Adrenal gland (tissue), 12 donors: ENCODE results near the gene C17orf100. TPM values are rescaled to one million over a fixed set of nuclear protein-coding genes. Genes with fewer than 3 reads are reported as not detected.
"Not testable (repeated sequence)": the region's sequence is repeated elsewhere in the genome, so short reads cannot be mapped to it uniquely, and the experiment has no call there.

Source experiments
- DNase-seq, 7 donors: peaks; one replicate each; pipeline ENCODE4 v3.0.0-alpha.2; 2019 to 2020
- H3K27ac ChIP-seq, 5 donors: fragments of 200-600 bp; sonication (generic) in 4 of 5; 1 replicate in 3 of 5; 2 replicates in 2 of 5; pipeline versions ENCODE4 v1.5.1 to v1.8.0; 2016 to 2020; ENCODE audit warnings: mild to moderate bottlenecking in 1 of 5
- H3K27me3 ChIP-seq: fragments of 200-600 bp; 2 replicates; pipeline ENCODE4 v1.8.0; 2021
- H3K36me3 ChIP-seq, 2 donors: fragments of 200-600 bp; replicated peaks in 1 of 2; 1 replicate in 1 of 2; 2 replicates in 1 of 2; pipeline versions ENCODE4 v1.5.1 to v1.8.0; 2018 to 2022
- H3K4me1 ChIP-seq, 2 donors: fragments of 200-600 bp; replicated peaks in 1 of 2; 1 replicate in 1 of 2; 2 replicates in 1 of 2; pipeline versions ENCODE4 v1.5.1 to v1.8.0; 2018 to 2021
- H3K4me3 ChIP-seq, 4 donors: fragments of 200-600 bp; sonication (generic) in 3 of 4; one replicate each; pipeline ENCODE4 v1.5.1; 2016 to 2018
- H3K9me3 ChIP-seq, 3 donors: fragments of 200-600 bp; sonication (generic) in 1 of 3; replicated peaks in 1 of 3; 1 replicate in 2 of 3; 2 replicates in 1 of 3; pipeline versions ENCODE4 v1.5.1 to v1.8.0; 2016 to 2021
- POLR2A ChIP-seq, 2 donors: fragments of 450-650 bp; IDR thresholded peaks; one replicate each; pipeline ENCODE4 v1.6.1; 2017; ENCODE audit warnings: antibody characterized with exemption in 2 of 2, mild to moderate bottlenecking in 2 of 2, moderate library complexity in 1 of 2
- WGBS, 4 donors: extraction: QIAGEN DNeasy Blood & Tissue Kit in 2 of 4; methylation state at CpG; one replicate each; pipeline versions ENCODE4 v1.1.5 to v1.1.7; 2013 to 2017; 5-methylcytosine and 5-hydroxymethylcytosine counted together
- intact Hi-C, 2 donors: fragments of 100-400 bp; cut with DNase I; formaldehyde crosslinking; loops; one replicate each; pipeline versions ENCODE4 v1.14.1 to v1.15.0; 2022 to 2023
- polyA plus RNA-seq, 3 donors: library from polyadenylated mRNA; stranded (reverse); fragments of 200-250 nt in 2 of 3; fragments of 350-450 nt in 1 of 3; fragmentation: Illumina TruSeq in 1 of 3; extraction: RNeasy Lipid Tissue Mini Kit (QIAGEN cat#74804) in 1 of 3; gene quantifications; one replicate each; pipeline ENCODE4 v1.2.3, GENCODE V29; 2013 to 2014
- total RNA-seq, 9 donors: library from RNA; depleted of rRNA in 4 of 9; stranded (reverse); fragments of >200 nt in 4 of 9; fragments of 120-200 nt in 1 of 9; fragmentation: NEBNext Ultra II Directional in 1 of 9; extraction: Animal tissue kit (Norgen Biotek cat#: 25700) in 1 of 9; gene quantifications; one replicate each; pipeline versions ENCODE4 v1.1.0 to v1.2.4, GENCODE V29; 2013 to 2023
- TF ChIP-seq, protein P1 (sequence below), 6 experiments: fragments of 450-650 bp in 4 of 6; fragments of 200-600 bp in 2 of 6; sonication (generic) in 1 of 6; IDR thresholded peaks; 1 replicate in 5 of 6; 2 replicates in 1 of 6; pipeline versions ENCODE4 v1.5.1 to v1.8.0; 2016 to 2021; ENCODE audit warnings: antibody characterized with exemption in 6 of 6, mild to moderate bottlenecking in 2 of 6, moderate library complexity in 1 of 6
- donor health status: healthy with polysubstance abuse.
- donor health status: Bipolar disorder and iron deficiency.
- donor health status: DM: yes; HTN: yes; CAD: no.
- donor health status: DM: no; HTN: no; CAD: no.
- donor health status: DM: no; HTN: no; CAD: no.
- donor health status: DM: yes; HTN: yes; CAD: no.

C17orf100 gene
- total and polyA plus RNA-seq, 12 donors: 0.87 to 3.6 (median 2.1) TPM

GRCh38 chr17:6660101-6660500, 8.5 kb downstream of the C17orf100 start:
- no peak overlapping the region for H3K4me3 ChIP-seq
- H3K27me3 ChIP-seq: no peaks in the 10 kb centered on the region
- intact Hi-C loops: loop anchor here (10.0 kb wide), 3 partner anchors 115 to 345 kb away; partner anchors contain the start of gene FBXO39 (in 1 of the 2)
- WGBS, 4 donors: 62 to 74% (median 69%) methylated on average over 4 to 9 of the region's 9 CpGs
- H3K4me1 ChIP-seq: no peaks in the 10 kb centered on the region
- H3K27ac ChIP-seq: no peak overlapping the region
- no peaks in the 10 kb centered on the region for H3K9me3 ChIP-seq
- DNase-seq: no peak
- no peaks in the 10 kb centered on the region for H3K36me3 ChIP-seq
- TF ChIP-seq POLR2A (IDR thresholded peaks at IDR 0.05): no peak
- TF ChIP-seq, protein P1, sequence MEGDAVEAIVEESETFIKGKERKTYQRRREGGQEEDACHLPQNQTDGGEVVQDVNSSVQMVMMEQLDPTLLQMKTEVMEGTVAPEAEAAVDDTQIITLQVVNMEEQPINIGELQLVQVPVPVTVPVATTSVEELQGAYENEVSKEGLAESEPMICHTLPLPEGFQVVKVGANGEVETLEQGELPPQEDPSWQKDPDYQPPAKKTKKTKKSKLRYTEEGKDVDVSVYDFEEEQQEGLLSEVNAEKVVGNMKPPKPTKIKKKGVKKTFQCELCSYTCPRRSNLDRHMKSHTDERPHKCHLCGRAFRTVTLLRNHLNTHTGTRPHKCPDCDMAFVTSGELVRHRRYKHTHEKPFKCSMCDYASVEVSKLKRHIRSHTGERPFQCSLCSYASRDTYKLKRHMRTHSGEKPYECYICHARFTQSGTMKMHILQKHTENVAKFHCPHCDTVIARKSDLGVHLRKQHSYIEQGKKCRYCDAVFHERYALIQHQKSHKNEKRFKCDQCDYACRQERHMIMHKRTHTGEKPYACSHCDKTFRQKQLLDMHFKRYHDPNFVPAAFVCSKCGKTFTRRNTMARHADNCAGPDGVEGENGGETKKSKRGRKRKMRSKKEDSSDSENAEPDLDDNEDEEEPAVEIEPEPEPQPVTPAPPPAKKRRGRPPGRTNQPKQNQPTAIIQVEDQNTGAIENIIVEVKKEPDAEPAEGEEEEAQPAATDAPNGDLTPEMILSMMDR (IDR thresholded peaks at IDR 0.05): no peak

DNA sequence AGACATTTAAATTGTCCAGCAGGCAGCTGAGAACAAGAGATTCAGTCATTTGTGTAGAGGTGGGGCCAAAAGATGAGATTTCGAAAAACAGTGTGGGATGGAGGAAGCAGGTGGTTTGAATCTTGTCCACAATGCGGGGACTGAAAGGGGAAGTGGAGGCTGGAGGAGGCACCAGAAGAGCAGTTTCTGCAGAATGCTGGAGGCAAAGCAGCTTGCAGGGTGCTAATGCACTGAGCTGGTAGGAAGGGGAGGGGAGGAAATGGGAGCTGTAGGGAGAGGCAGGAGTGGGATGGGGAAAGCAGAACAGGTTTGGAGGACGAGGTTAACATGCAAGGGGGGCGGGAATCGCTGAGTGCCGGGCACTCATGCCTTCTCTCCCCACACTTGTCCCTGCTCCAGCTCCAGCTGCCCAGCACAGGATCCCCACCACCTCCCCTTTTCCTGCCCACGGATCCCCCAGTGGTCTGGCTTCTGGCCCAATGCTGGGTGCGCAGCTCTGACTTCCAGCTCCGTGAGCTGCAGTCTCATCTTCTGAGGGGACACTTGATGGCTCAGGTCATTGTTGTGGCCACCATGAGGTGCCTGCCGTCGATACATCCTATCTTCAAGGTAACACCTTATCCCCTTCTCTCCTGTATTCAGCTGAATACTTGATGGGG, 9.4 kb downstream of the C17orf100 start:
- H3K27me3 ChIP-seq: no peaks in the 10 kb centered on the region
- 41 to 51% (median 43%) methylated on average over 10 to 11 of the region's 11 CpGs for WGBS, 4 donors
- no peak for TF ChIP-seq POLR2A (IDR thresholded peaks at IDR 0.05)
- TF ChIP-seq, protein P1 (IDR thresholded peaks at IDR 0.05): no peak
- H3K9me3 ChIP-seq: no peaks in the 10 kb centered on the region
- H3K4me1 ChIP-seq: no peaks in the 10 kb centered on the region
- DNase-seq: no peak
- no peak overlapping the region for H3K27ac ChIP-seq
- H3K36me3 ChIP-seq: no peaks in the 10 kb centered on the region
- intact Hi-C loops: loop anchor here (10.0 kb wide), 3 partner anchors 114 to 344 kb away; partner anchors contain the start of gene FBXO39 (in 1 of the 2)
- H3K4me3 ChIP-seq: no peak overlapping the region

DNA sequence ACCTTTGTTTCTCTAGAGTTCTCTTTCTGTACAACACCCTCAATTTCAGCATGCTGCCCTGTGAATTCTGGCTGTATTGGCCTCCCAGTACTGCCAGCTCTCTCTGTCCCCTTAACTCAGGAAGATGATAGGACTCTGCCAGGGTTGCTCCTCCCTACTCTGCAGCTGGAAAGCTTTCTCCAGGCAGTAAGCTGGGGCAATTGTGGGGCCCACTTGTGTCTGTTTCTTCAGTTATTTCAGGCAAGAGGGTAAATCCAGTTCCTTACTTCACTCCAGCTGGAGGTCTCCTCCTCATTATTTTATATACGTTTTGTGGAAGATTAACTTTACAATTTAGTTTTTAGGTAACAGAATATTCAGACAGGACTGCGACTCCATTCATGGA, 9.9 kb downstream of the C17orf100 start:
- Histone ChIP-seq H3K4me1 (no peaks in the 10 kb centered on the region), H3K4me3 (no peak overlapping the region), H3K36me3 (no peaks in the 10 kb centered on the region), H3K9me3 (no peaks in the 10 kb centered on the region), H3K27me3 (no peaks in the 10 kb centered on the region), H3K27ac (no peak overlapping the region)
- intact Hi-C loops: loop anchor here (10.0 kb wide), 3 partner anchors 113 to 343 kb away; partner anchors contain the start of gene FBXO39 (in 1 of the 2)
- DNase-seq: no peak
- 53 to 67% (median 65%) methylated on average over 2 of the region's 2 CpGs for WGBS, 4 donors
- TF ChIP-seq, protein P1 (IDR thresholded peaks at IDR 0.05): no peak
- TF ChIP-seq POLR2A (IDR thresholded peaks at IDR 0.05): no peak

- not testable (repeated sequence) for H3K27me3 ChIP-seq, H3K36me3 ChIP-seq, H3K4me1 ChIP-seq, DNase-seq, H3K4me3 ChIP-seq, H3K9me3 ChIP-seq, H3K27ac ChIP-seq
- 75 to 88% (median 85%) methylated on average over 14 of the region's 14 CpGs for WGBS, 4 donors
- intact Hi-C loops: loop anchor here (10.0 kb wide), 3 partner anchors 112 to 342 kb away; partner anchors contain the start of gene FBXO39 (in 1 of the 2)
Observed at GRCh38 chr17:6663200-6663599, 11.6 kb downstream of the C17orf100 start.
